GM18498 (cell line): ENCODE results near the gene EIF4G1.
A peak's percentile ranks its signal among the peaks of the same experiment; 100 is the strongest.
"Not testable (repeated sequence)": the region's sequence is repeated elsewhere in the genome, so short reads cannot be mapped to it uniquely, and the experiment has no call there.

Experiments
- ATAC-seq: cut with Tn5 transposase; IDR thresholded peaks from one replicate; pipeline ENCODE4 v1.9.1; 2021; ENCODE audit warnings: mild to moderate bottlenecking, moderate library complexity; ENCODE audit not compliant: unreplicated experiment

The EIF4G1 gene, protein sequence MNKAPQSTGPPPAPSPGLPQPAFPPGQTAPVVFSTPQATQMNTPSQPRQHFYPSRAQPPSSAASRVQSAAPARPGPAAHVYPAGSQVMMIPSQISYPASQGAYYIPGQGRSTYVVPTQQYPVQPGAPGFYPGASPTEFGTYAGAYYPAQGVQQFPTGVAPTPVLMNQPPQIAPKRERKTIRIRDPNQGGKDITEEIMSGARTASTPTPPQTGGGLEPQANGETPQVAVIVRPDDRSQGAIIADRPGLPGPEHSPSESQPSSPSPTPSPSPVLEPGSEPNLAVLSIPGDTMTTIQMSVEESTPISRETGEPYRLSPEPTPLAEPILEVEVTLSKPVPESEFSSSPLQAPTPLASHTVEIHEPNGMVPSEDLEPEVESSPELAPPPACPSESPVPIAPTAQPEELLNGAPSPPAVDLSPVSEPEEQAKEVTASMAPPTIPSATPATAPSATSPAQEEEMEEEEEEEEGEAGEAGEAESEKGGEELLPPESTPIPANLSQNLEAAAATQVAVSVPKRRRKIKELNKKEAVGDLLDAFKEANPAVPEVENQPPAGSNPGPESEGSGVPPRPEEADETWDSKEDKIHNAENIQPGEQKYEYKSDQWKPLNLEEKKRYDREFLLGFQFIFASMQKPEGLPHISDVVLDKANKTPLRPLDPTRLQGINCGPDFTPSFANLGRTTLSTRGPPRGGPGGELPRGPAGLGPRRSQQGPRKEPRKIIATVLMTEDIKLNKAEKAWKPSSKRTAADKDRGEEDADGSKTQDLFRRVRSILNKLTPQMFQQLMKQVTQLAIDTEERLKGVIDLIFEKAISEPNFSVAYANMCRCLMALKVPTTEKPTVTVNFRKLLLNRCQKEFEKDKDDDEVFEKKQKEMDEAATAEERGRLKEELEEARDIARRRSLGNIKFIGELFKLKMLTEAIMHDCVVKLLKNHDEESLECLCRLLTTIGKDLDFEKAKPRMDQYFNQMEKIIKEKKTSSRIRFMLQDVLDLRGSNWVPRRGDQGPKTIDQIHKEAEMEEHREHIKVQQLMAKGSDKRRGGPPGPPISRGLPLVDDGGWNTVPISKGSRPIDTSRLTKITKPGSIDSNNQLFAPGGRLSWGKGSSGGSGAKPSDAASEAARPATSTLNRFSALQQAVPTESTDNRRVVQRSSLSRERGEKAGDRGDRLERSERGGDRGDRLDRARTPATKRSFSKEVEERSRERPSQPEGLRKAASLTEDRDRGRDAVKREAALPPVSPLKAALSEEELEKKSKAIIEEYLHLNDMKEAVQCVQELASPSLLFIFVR (N-terminal part only)

DNA sequence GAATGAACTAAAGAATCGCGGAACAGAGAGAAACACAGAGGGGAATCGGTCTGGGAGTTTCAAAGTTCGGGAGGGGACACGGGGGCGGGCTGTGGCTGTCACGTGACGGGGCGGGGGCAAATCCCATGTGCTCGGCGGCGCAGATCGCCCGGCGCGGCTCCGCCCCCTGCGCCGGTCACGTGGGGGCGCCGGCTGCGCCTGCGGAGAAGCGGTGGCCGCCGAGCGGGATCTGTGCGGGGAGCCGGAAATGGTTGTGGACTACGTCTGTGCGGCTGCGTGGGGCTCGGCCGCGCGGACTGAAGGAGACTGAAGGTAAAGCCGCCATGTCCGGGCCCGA lies at the start of gene EIF4G1:
EIF4G1 (plus strand) TSS at position 244 of the 337 bp plus-strand sequence. CDS start 1,191 bp downstream, outside the sequence.
- peak; percentile 87 for ATAC-seq

DNA sequence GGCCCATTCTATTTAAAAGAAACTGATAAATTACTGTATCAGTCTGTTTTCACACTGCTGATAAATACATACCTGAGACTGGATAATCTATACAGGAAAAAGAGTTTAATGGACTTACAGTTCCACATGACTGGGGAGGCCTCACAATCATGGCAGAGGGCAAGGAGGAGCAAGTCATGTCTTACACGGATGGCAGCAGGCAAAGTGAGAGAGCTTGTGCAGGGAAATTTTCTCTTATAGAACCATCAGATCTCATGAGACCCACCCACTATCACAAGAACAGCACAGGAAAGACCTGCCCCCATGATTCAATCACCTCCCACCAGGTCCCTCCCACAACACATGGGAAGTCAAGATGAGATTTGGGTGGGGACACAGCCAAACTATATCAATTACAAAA lies 47.2 kb upstream of the EIF4G1 start:
- ATAC-seq: not testable (repeated sequence)

DNA sequence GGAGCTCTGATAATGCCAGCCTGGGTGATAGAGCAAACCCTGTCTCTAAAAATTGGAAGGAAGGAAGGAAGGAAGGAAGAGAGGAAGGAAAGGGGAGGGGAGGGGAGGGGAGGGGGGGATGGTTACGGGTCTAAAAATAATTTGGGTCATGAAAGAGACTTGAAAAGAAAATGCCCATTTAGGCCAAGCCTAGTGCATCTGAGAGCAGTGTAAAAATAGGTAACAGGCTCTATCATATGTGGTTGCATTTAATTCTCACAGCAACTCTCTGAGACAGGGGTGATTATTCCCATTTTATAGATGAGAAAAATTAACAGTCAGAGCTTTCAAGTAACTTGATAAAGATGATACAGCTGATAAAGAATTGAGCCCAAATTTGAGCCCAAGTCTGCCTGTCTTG lies 42.1 kb upstream of the EIF4G1 start:
- ATAC-seq: no peak

DNA sequence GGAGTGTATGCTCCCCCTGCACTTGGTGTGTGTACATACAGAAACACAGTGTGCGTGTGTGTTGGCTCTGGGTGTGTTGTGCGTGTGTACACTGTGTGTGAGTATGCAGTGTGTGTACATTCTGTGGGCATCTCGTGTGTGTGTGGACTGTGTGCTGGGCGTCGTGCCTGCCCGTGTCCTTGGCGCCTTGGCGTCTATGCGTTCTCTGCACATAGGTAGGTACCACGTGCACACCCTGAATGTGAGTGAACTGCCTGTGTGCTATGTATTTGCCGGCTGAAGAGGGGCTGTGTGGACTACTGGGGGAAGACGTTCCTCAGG lies 39.1 kb upstream of the EIF4G1 start:
- no peak for ATAC-seq

DNA sequence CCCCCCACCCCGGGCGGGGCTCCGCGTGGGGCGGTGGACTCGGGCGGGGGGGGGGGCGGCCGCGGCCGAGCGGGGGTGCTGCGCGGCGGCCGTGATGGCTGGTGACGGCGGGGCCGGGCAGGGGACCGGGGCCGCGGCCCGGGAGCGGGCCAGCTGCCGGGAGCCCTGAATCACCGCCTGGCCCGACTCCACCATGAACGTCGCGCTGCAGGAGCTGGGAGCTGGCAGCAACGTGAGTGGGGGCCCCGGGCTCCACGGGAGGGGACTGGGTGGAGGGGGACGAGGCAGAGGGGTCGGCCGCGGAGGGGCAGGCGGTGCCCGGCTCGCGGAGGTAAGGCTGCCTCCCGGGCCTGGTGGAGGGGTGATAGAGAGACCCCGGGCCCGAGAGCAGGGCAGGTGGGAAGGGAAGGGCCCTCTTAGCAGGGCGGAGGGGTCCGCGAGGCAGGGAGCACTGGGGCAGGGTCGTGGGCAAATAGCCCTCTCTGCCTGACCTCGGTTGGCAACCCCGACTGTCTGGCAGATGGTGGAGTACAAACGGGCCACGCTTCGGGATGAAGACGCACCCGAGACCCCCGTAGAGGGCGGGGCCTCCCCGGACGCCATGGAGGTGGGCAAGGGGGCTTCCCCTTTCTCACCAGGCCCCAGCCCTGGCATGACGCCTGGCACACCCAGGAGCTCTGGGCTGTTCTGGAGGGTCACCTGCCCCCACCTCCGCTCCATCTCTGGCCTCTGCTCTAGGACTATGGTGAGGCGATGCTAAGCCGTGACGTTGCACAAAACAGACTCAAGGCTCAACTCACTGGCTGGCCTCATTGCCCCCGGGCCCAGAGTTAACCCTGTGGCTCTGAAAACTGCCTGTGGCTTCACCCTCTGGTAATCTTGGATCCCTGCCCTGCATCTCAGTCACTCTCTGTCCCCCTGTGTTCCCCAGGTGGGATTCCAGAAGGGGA lies 38.2 kb upstream of the EIF4G1 start, which contains the start of gene ECE2:
ECE2 (plus strand) TSS at position 62 of the 950 bp plus-strand sequence; CDS start at position 194, 132 bp downstream.
- no peak for ATAC-seq

DNA sequence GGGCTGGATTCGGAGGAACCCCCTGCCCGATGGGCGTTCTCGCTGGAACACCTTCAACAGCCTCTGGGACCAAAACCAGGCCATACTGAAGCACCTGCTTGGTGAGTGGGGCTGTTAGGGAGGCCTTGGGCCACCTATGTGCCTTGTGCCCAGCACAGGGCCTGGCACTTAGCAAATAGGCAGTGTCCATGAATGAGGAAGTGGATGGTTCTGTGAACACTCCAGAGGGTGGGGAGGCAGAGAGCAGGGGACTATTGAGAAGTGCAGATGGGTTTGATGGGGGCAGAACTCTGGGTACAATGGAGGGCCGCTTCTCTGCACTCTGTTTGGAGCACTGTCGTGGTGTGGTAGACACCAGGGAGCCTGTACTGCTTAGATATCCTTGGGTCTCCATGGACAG lies 37.0 kb upstream of the EIF4G1 start:
- no peak for ATAC-seq

DNA sequence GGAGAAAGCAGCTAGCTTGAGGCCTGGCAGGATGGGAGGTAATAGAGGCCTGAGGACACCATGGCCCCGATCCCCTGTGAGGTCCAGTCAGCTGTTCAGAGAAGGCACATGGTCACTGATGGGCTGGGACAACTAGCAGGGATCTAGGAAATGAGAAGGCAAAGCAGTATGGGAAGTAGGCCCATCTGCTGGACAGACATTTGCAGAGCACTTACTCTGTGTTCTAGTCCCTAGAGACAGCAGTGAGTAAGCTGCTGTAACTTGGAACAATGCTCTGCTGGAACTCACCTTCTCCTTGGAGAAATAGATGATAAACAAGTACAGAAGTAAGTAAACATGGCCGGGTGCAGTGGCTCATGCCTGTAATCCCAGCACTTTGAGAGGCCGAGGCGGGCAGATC lies 31.5 kb upstream of the EIF4G1 start:
- no peak for ATAC-seq

DNA sequence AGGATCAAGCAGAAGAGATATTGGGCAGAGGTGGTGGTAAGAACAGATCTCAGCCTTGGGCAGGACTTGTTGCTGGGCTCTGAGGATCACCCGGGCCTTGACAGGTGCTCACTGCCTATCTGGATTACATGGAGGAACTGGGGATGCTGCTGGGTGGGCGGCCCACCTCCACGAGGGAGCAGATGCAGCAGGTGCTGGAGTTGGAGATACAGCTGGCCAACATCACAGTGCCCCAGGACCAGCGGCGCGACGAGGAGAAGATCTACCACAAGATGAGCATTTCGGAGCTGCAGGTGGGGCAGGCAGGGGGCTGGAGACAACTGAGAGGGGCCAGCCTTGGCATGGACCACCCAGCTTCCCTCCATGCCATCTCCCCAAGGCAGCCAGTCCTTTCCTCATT lies 30.7 kb upstream of the EIF4G1 start:
- ATAC-seq: no peak

DNA sequence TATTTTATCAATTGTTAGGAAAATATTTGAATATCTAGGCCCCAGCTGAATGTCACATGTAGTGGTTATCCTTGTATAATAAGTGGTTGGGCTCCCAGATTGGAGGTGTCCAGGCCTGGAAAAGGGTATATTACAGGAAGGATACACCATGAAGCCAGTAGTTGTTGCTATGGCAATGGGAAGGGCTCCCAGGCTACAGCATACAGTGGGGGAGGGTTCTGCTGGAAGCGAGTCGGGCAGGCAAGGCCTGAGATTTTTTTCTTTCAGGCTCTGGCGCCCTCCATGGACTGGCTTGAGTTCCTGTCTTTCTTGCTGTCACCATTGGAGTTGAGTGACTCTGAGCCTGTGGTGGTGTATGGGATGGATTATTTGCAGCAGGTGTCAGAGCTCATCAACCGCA lies 29.7 kb upstream of the EIF4G1 start:
- no peak for ATAC-seq

DNA sequence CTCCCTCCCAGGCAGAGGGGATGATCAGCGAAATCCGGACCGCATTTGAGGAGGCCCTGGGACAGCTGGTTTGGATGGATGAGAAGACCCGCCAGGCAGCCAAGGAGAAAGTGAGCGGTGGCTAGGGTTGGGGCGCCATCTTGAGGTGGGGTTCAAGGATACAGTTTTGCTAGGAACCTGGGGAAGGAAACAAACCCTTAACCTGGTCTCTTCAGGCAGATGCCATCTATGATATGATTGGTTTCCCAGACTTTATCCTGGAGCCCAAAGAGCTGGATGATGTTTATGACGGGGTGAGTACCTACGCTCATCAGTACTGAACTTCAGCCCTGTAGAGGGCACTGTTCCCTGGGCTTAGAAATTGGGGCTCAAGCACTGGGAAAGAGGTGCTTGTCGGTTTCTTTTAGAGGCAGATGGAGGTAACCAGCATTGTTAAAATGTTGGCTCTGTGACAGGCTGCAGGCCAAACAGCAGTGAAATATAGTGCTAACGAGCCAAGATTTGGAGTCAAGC lies 24.9 kb upstream of the EIF4G1 start:
- no peak for ATAC-seq

DNA sequence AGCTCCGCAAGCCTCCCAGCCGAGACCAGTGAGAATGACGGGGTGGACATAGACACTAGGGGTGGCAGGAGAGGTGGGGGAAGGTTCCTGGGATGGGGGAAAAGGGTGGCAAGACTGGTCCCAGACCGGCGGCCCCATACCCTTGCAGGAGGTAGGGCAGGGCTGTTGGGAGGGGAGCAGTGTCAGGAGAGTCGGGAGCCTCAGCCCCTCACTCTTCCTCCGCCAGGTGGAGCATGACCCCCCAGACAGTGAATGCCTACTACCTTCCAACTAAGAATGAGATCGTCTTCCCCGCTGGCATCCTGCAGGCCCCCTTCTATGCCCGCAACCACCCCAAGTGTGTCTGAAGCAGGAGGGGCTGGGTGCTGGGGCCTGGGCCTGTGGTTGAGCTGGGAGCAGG lies 24.1 kb upstream of the EIF4G1 start:
- ATAC-seq: no peak

DNA sequence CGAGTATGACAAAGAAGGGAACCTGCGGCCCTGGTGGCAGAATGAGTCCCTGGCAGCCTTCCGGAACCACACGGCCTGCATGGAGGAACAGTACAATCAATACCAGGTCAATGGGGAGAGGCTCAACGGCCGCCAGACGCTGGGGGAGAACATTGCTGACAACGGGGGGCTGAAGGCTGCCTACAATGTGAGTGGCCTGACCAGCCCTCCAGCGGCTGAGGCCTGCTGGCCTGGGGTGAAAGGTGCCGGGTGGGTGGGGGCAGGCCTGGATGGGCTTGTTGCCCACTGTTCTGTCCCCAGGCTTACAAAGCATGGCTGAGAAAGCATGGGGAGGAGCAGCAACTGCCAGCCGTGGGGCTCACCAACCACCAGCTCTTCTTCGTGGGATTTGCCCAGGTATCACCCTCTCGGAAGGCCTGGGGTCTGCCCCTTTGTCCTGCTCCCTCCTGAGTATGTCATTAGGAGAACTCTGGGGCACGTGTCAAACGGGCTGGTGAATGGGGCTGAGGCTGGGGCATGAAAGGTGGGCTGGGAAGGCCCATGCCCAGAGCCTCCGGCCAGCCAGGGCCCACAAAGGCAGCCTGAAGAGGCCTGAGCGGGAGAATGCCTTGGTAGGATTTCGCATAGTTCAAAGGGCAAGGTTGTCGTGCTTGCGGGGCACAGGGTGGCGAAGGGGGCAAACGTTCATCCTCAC lies 23.2 kb upstream of the EIF4G1 start:
- ATAC-seq: no peak

DNA sequence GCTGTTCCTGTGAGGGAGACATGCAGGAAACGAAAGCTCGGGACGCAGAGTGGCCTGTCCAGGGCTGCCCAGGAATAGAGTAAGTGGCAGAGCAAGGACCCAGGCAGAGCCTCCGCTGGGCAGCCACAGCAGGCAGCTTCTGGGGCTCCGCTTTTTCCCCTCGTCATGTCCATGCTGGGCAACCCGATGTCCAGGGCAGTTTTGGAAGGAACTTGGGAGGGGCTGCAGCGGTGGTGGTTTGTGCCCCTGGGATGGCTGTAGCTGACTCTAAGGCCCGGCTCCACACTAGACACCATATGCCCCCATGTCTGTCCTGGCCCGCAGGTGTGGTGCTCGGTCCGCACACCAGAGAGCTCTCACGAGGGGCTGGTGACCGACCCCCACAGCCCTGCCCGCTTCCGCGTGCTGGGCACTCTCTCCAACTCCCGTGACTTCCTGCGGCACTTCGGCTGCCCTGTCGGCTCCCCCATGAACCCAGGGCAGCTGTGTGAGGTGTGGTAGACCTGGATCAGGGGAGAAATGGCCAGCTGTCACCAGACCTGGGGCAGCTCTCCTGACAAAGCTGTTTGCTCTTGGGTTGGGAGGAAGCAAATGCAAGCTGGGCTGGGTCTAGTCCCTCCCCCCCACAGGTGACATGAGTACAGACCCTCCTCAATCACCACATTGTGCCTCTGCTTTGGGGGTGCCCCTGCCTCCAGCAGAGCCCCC lies 22.5 kb upstream of the EIF4G1 start:
- ATAC-seq: no peak

DNA sequence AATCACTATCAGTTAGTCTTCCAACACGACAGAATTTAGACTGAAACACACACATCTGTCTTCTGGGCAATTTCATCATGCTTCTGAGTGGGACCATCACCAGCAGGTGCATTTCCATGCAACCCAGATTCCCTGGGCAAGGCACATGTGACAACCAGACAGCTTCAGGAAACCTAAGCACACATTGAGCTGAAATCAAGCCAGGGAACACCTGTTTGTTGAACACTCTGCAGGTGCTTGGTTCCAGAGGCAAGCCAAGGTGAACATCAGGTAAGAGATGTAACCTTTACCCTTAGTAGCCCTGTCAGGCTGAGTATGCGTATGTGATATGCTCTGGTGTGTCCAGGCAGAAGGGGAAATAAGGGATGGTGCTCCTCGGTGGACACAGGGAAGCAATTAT lies 18.6 kb upstream of the EIF4G1 start:
- no peak for ATAC-seq

DNA sequence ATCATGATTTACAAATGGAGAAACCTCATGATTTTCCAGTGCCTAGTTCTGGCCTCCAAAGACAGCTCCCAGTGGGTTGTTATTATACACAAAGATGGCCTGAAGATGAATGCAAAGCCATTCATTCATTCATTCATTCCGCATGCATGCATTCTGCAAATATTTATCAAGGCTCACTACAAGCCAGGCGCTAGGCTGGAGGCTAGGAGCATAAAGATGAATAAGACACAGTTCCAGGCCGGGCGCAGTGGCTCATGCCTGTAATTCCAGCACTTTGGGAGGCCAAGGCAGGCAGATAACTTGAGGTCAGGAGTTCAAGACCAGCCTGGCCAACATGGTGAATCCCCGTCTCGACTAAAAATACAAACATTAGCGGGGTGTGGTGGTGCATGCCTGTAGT lies 17.8 kb upstream of the EIF4G1 start:
- ATAC-seq: no peak

DNA sequence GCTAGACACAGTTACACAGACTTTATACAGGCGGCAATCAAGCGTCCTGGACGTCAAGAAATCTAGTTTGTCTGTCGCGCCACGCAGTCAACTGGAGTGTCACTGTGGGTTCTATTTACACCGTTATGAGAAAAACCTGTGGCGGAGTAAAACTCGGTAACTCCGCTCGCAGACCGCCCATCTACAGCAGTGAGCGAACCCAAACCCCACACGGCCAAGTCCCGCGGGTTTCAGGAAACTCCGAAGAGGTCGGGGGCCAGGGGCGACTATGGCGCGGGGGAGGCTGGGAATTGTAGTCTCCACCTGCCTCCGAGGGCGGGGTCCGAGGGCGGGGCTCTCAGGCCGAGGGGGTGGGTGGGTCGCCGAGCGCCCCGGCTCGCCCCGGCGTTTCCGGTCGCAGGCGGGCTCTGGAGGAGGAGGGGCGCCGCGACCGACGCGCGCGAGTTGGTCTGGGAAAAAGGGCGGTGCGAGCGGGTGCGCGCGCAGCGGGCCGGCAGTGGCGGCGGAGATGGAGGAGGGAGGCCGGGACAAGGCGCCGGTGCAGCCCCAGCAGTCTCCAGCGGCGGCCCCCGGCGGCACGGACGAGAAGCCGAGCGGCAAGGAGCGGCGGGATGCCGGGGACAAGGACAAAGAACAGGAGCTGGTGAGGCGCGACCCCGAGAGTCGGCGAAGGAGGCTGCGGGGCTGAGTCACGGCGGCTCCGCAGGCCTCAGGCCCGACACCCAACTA lies 15.5 kb upstream of the EIF4G1 start, which contains the start of gene PSMD2:
PSMD2 (plus strand) TSS at position 483 of the 729 bp plus-strand sequence; CDS start at position 509, 26 bp downstream.
- peak; percentile 95 for ATAC-seq

DNA sequence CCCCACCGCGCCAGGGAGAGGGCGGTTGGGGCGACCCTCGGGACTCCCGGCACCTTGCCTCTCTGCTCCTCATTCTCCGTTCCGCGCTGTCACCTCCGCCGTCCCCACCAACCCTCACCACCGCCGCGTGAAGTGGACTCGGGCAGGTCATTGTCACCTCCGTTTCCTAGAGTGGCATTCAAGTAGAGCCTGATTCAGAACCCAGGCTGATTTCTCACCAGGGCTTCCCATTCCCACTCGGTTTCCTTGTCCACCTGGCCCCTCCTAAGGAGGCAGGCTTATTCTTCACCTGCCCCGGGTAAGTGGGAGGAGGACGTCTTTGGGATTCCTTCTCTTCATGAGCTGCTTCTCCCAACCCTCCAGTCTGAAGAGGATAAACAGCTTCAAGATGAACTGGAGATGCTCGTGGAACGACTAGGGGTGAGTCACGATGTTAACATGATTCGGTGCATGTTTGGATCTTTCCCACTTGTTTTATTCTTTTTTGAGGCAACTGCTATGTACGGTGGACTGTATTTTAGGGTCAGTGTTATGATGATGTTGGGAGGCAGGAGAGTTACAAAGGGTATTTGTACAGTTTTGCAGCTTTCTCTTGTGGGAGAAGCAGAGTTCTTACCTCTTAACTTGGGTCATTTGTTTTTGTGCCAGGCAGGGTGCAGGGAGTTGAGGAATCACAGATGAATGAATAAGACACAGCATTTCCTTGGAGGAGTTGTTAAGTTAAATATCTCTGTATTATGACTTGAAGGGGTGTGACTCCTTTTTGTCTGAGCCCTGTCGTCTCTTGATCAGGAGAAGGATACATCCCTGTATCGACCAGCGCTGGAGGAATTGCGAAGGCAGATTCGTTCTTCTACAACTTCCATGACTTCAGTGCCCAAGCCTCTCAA lies 14.7 kb upstream of the EIF4G1 start:
- ATAC-seq: no peak
